ENCODE data around the gene NUP210L. TPM values are rescaled to one million over a fixed set of nuclear protein-coding genes. Genes with fewer than 3 reads are reported as not detected.

Gene NUP210L
- total and polyA plus RNA-seq, 9 of the 15 experiments (the other 6 are each of a cell fraction or from before 2014, with no cell fraction given) = 0.01 to 0.04 TPM; not detected in 7

GRCh38 chr1:153977250-153978240 lies 177.3 kb downstream of the NUP210L start, which contains the start of gene JTB (continued):
- TF ChIP-seq RAD21 (CRISPR knock-in tag; conservative IDR thresholded peaks at IDR 0.05 in 1 of 2, IDR thresholded peaks at IDR 0.05 in 1 of 2) = 0 out of 4 replicates have a peak, but pooled peaks of 1 of the 2 experiments have one; percentile 2
- TF ChIP-seq ZNF655 (CRISPR knock-in tag; IDR thresholded peaks at IDR 0.05) = no peak
- TF ChIP-seq BHLHE40 (IDR thresholded peaks at IDR 0.05; ENCODE audit: low read length) = no peak
- peak in 1 of 2 experiments; percentile 79 for TF ChIP-seq E2F6 (IDR thresholded peaks at IDR 0.05; ENCODE audit: borderline replicate concordance in 1 of 2, extremely low read depth in 1 of 2, insufficient read depth in 1 of 2, insufficient read length in 1 of 2, low read depth in 1 of 2, low read length in 1 of 2, poor library complexity in 1 of 2, severe bottlenecking in 1 of 2)
- TF ChIP-seq MAFK (IDR thresholded peaks at IDR 0.05; ENCODE audit: low read length) = no peak
- no peak; the same call in 1 of the 2 replicates for TF ChIP-seq JUN (IDR thresholded peaks at IDR 0.05; ENCODE audit: borderline replicate concordance, low read depth, low read length)
- no peak for TF ChIP-seq JUN (CRISPR knock-in tag; IDR thresholded peaks at IDR 0.05; ENCODE audit: borderline replicate concordance)
- TF ChIP-seq ZNF3 (CRISPR knock-in tag; IDR thresholded peaks at IDR 0.05) = no peak
- no peak for TF ChIP-seq TCF15 (CRISPR knock-in tag; IDR thresholded peaks at IDR 0.05)
- no peak for TF ChIP-seq MCM5 (IDR thresholded peaks at IDR 0.05; ENCODE audit: low read depth)
- TF ChIP-seq NFXL1 (CRISPR knock-in tag; IDR thresholded peaks at IDR 0.05) = no peak
- 0 out of 2 replicates have a peak, but pooled peaks have one; percentile 6 for TF ChIP-seq SMARCA5 (IDR thresholded peaks at IDR 0.05)
- no peak for TF ChIP-seq LARP7 (IDR thresholded peaks at IDR 0.05)
- peak; percentile 58; the same call in 1 of the 2 replicates for TF ChIP-seq SMAD4 (CRISPR knock-in tag; conservative IDR thresholded peaks at IDR 0.05)
- peak; percentile 13 for TF ChIP-seq CTCFL (IDR thresholded peaks at IDR 0.05; ENCODE audit: borderline replicate concordance, insufficient read depth, low read depth, low read length, poor library complexity, severe bottlenecking)
- TF ChIP-seq GABPB1 (CRISPR knock-in tag; IDR thresholded peaks at IDR 0.05) = peak; percentile 58
- no peak for TF ChIP-seq SMARCE1 (IDR thresholded peaks at IDR 0.05)
- 0 out of 2 replicates have a peak, but pooled peaks have one; percentile 7 for TF ChIP-seq ZNF12 (CRISPR knock-in tag; IDR thresholded peaks at IDR 0.05)
- TF ChIP-seq ZNF444 (CRISPR knock-in tag; IDR thresholded peaks at IDR 0.05) = no peak
- TF ChIP-seq NEUROD1 (IDR thresholded peaks at IDR 0.05; ENCODE audit: borderline replicate concordance, low read depth, low read length, partially characterized antibody) = no peak
- no peak for TF ChIP-seq ZNF586 (CRISPR knock-in tag; conservative IDR thresholded peaks at IDR 0.05)
- TF ChIP-seq RUNX1 (IDR thresholded peaks at IDR 0.05; ENCODE audit: low read depth) = no peak

Data from K562 (cell line).